Mesothelial cell of epicardium (in vitro differentiated cells): Measurements from ENCODE around the gene NCOA1. TPM values are rescaled to one million over a fixed set of nuclear protein-coding genes. Genes with fewer than 3 reads are reported as not detected.
A peak's percentile ranks its signal among the peaks of the same experiment; 100 is the strongest.

ENCODE experiments used
- DNase-seq, 2 experiments: peaks; one replicate each; pipeline ENCODE4 v3.0.0; 2021; ENCODE audit warnings: low spot score in 2 of 2; ENCODE audit not compliant: unreplicated experiment in 2 of 2
- H3K27ac Mint-ChIP-seq: 2 replicates; pipeline ENCODE4 v1.8.0; 2021; ENCODE audit warnings: mixed read lengths
- H3K27me3 Mint-ChIP-seq: 2 replicates; pipeline ENCODE4 v1.8.0; 2021; ENCODE audit warnings: low read depth, mixed read lengths
- H3K36me3 Mint-ChIP-seq: 2 replicates; pipeline ENCODE4 v1.8.0; 2021; ENCODE audit warnings: mixed read lengths
- H3K4me1 Mint-ChIP-seq: 2 replicates; pipeline ENCODE4 v1.8.0; 2021; ENCODE audit warnings: mixed read lengths
- H3K4me3 Mint-ChIP-seq: 2 replicates; pipeline ENCODE4 v1.8.0; 2021; ENCODE audit warnings: mild to moderate bottlenecking, moderate library complexity, mixed read lengths
- H3K9me3 Mint-ChIP-seq: 2 replicates; pipeline ENCODE4 v1.8.0; 2021; ENCODE audit warnings: mixed read lengths
- total RNA-seq: library from RNA; stranded (reverse); gene quantifications from 3 replicates; pipeline ENCODE4 v1.2.1, GENCODE V29; 2021
- TF ChIP-seq, protein P1 (sequence below): fragments of 200-600 bp; sonication (generic); IDR thresholded peaks from one replicate; pipeline ENCODE4 v1.5.0; 2021; ENCODE audit warnings: antibody characterized with exemption; ENCODE audit not compliant: unreplicated experiment

NCOA1 gene
- total RNA-seq, 1 donor from 2014 or later, result 35.1 TPM

DNA sequence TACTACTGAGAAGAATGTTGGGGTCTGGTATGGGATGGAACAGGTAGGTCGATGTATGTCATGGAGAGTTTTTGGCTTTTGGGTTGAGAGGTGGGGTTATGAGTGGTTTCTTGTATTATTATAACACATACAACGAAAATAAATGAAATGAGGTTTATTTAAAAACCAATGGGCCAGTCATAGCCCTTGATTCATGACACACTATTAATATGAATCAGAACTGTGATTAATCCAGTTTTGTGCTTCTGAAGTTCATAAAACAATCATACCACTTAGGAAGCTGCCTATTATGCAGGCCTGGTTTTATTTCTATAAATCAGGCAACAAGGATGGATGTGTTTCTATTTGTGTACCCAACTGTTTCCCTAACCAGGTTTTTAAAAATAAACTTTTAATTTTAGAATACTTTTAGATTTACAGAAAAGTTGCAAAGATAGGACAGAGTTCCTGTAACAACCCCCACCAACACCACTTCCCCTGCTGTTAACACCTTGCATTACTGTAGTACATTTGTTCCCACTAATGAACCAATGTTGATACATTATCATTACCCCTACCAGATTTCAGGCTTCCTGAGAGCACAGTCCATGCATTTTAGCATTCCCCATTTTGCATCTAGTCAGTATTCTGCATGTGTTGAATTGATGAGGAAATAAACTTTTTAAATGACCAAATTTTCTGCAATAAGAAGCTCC is 37.5 kb upstream of the NCOA1 start:
- H3K4me3 Mint-ChIP-seq, result no peak overlapping the region
- TF ChIP-seq, protein P1, sequence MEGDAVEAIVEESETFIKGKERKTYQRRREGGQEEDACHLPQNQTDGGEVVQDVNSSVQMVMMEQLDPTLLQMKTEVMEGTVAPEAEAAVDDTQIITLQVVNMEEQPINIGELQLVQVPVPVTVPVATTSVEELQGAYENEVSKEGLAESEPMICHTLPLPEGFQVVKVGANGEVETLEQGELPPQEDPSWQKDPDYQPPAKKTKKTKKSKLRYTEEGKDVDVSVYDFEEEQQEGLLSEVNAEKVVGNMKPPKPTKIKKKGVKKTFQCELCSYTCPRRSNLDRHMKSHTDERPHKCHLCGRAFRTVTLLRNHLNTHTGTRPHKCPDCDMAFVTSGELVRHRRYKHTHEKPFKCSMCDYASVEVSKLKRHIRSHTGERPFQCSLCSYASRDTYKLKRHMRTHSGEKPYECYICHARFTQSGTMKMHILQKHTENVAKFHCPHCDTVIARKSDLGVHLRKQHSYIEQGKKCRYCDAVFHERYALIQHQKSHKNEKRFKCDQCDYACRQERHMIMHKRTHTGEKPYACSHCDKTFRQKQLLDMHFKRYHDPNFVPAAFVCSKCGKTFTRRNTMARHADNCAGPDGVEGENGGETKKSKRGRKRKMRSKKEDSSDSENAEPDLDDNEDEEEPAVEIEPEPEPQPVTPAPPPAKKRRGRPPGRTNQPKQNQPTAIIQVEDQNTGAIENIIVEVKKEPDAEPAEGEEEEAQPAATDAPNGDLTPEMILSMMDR, result no peak
- no peaks in the 10 kb centered on the region for H3K27me3 Mint-ChIP-seq

DNA sequence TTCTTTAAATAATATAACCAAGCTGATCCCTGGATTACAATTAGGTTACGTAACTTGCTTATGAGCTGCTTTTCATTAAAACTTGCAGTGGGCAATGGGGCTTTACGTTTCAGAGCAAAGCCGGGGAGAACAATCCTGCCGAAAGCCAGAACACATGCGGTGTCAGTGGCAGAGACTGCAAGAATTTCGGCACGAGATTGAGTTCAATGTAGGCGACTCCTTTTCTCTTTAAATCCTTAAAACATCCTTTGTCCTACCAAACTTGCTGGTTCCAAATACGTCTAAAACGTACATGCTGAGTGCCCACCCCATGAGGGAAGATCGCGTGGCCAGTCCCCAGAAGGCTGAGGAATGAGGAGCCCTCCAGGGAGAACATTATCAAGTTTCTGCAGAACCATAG is 36.8 kb upstream of the NCOA1 start:
- no peak for DNase-seq
- Mint-ChIP-seq H3K27me3 (no peaks in the 10 kb centered on the region), H3K4me1 (peaks cover 7% of the 10 kb centered on the region), H3K4me3 (peak overlapping the region; percentile 37), H3K27ac (peak overlapping the region; percentile 35), H3K9me3 (peaks cover 9% of the 10 kb centered on the region), H3K36me3 (no peaks in the 10 kb centered on the region)
- TF ChIP-seq, protein P1, result no peak

More for the DNA sequence above, 37.5 kb upstream of the NCOA1 start:
- Mint-ChIP-seq H3K27ac (no peak overlapping the region), H3K36me3 (no peaks in the 10 kb centered on the region), H3K9me3 (peaks cover 12% of the 10 kb centered on the region), H3K4me1 (peaks cover 4% of the 10 kb centered on the region)
- DNase-seq, result no peak

GRCh38 chr2:24456599-24457556 is 34.2 kb upstream of the NCOA1 start:
- DNase-seq, result no peak
- TF ChIP-seq, protein P1, result no peak
- no peaks in the 10 kb centered on the region for H3K27me3 Mint-ChIP-seq
- no peak overlapping the region for H3K27ac Mint-ChIP-seq
- H3K4me3 Mint-ChIP-seq, result no peak overlapping the region
- peaks cover 7% of the 10 kb centered on the region for H3K4me1 Mint-ChIP-seq
- no peaks in the 10 kb centered on the region for H3K9me3 Mint-ChIP-seq
- no peaks in the 10 kb centered on the region for H3K36me3 Mint-ChIP-seq

DNA sequence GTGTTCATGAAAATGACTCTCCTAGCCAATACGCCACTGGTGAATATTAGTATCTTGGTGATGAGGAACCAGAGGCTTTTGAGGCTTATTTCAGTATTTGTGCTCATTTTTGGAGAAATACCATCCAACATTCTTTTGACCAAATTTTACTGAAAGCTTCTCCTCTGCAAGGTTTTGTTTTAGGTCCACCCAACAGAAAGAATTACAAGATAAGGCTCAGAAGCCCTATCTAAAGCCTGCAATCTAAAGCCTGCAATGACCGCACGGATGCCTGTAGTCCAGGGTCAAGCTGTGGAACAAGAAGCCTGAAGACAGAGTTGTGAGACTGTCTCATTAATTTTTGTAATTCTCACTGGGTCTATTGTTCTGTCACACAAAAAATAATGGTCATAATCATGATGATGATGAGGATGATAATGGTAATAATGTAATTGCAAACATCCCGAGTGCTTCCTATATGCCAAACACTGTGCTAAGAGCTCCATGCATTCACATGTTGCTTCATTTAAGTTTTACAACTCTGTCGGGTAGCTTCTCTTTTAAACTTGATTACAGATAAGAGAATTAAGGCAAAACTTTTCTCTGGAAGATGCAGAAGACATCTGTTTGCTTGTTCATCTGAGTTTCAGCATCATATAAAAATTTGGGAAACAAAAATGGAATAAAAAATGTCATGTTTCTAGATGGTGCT is 33.2 kb upstream of the NCOA1 start:
- TF ChIP-seq, protein P1, result no peak
- Mint-ChIP-seq H3K27me3 (no peaks in the 10 kb centered on the region), H3K36me3 (no peaks in the 10 kb centered on the region), H3K4me3 (no peak overlapping the region), H3K27ac (no peak overlapping the region), H3K9me3 (no peaks in the 10 kb centered on the region), H3K4me1 (peaks cover 7% of the 10 kb centered on the region)
- DNase-seq, result no peak

DNA sequence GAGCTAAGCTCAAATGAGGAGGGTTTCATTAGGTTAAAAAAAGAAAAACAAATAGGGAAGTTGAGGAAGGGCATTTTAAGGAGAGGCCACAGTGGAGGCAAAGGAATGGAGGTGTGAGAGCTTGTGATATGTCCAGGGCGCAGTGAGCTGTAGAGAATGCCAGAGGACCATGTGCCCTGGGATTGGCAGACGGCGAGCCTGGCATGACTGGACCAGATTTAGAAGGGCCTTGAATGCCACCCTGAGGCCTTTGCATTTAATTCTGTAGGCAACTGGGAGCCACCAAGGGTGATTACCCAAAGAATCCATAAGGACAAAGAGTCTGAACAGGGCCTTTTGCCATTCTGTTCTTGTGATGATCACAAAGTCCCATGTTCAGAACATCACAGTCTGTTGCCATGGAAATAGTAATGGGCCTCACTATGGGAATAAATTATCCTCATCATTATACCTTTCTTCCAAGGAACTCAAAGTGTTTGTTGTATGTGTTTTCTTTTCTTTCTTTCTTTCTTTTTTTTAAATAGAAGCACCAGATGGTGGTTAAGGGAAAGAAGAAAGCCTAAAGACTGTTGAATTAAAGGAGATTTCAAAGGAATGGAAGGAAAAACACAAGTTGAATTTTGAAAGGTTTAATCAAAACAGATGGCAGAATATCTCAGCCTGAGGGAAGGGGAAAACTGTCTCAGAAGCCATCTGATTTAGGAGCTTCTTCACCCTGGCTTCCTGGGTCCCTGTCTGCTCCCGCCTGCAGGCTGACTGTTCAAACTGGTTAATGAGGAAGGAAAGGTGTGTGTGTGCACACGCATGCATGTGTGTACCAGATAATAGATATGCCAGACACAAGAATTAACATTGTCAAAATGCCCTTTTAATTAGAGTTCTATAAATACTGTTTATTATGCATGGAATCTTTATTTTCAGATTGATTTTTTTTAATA is 31.6 kb upstream of the NCOA1 start:
- peaks cover 7% of the 10 kb centered on the region for H3K4me1 Mint-ChIP-seq
- TF ChIP-seq, protein P1, result no peak

More for the DNA sequence above, 31.6 kb upstream of the NCOA1 start:
- Mint-ChIP-seq H3K27me3 (no peaks in the 10 kb centered on the region), H3K36me3 (no peaks in the 10 kb centered on the region), H3K4me3 (no peak overlapping the region), H3K27ac (no peak overlapping the region), H3K9me3 (no peaks in the 10 kb centered on the region)
- no peak for DNase-seq
